Choroid plexus epithelial cell (primary cell): ENCODE data around the gene FAM216A.

ENCODE experiments used
- DNase-seq: peaks from one replicate; pipeline ENCODE4 v3.0.0-alpha.2; 2010; ENCODE audit warnings: low read depth
- H3K4me3 ChIP-seq: 2 replicates; pipeline ENCODE4 v1.5.1; 2011; ENCODE audit warnings: low read depth, mild to moderate bottlenecking, control low read depth, low read length, moderate library complexity
- CTCF ChIP-seq: conservative IDR thresholded peaks from 2 replicates; pipeline ENCODE4 v1.5.1; 2011; ENCODE audit warnings: low read depth, mild to moderate bottlenecking, control low read depth, inconsistent platforms, low read length, moderate library complexity

The FAM216A gene

GRCh38 chr12:110431957-110432587 is 36.6 kb upstream of the FAM216A start:
- no peak for TF ChIP-seq CTCF
- DNase-seq, result no peak
- H3K4me3 ChIP-seq, result no peak overlapping the region

GRCh38 chr12:110436231-110436630 is 32.4 kb upstream of the FAM216A start:
- no peak overlapping the region for H3K4me3 ChIP-seq
- no peak for TF ChIP-seq CTCF
- peak; percentile 39 for DNase-seq

- TF ChIP-seq CTCF, result no peak
- no peak overlapping the region for H3K4me3 ChIP-seq
- DNase-seq, result no peak
Observed at GRCh38 chr12:110444455-110444854, 24.2 kb upstream of the FAM216A start.

GRCh38 chr12:110449799-110450497 is 18.7 kb upstream of the FAM216A start, which contains the start of gene ARPC3:
Gene ARPC3 (minus strand): TSS chr12:110450337. CDS start chr12:110450260, 77 bp downstream.
- TF ChIP-seq CTCF, result peak; percentile 86
- peak; percentile 98 for DNase-seq
- peak within 1 kb of the TSS; percentile 97 for H3K4me3 ChIP-seq

GRCh38 chr12:110451263-110451662 is 17.4 kb upstream of the FAM216A start:
- no peak for DNase-seq
- TF ChIP-seq CTCF, result no peak
- H3K4me3 ChIP-seq, result no peak overlapping the region

GRCh38 chr12:110453569-110454296 is 14.9 kb upstream of the FAM216A start:
- H3K4me3 ChIP-seq, result no peak overlapping the region
- no peak for TF ChIP-seq CTCF
- DNase-seq, result no peak
